Endodermal cell (in vitro differentiated cells): ENCODE results near the gene MS4A3. TPM values are rescaled to one million over a fixed set of nuclear protein-coding genes. Genes with fewer than 3 reads are reported as not detected.

Source experiments
- DNase-seq: peaks from one replicate; pipeline ENCODE4 v3.0.0-alpha.2; 2017
- H3K27ac ChIP-seq: 2 replicates; pipeline ENCODE4 v1.5.1; 2013; ENCODE audit warnings: mild to moderate bottlenecking, low read depth, low read length, moderate library complexity
- H3K27me3 ChIP-seq: 2 replicates; pipeline ENCODE4 v1.6.1; 2013; ENCODE audit warnings: mild to moderate bottlenecking, low read length, moderate library complexity; ENCODE audit not compliant: insufficient read depth, control insufficient read depth, poor library complexity, severe bottlenecking
- H3K36me3 ChIP-seq: 2 replicates; pipeline ENCODE4 v1.7.0; 2013; ENCODE audit warnings: mild to moderate bottlenecking, low read length, moderate library complexity; ENCODE audit not compliant: control insufficient read depth, insufficient read depth
- H3K4me1 ChIP-seq: one replicate; pipeline ENCODE4 v1.7.0; 2013; ENCODE audit warnings: low read length; ENCODE audit not compliant: control insufficient read depth, insufficient read depth
- H3K4me3 ChIP-seq: 2 replicates; pipeline ENCODE4 v1.5.1; 2013; ENCODE audit warnings: mild to moderate bottlenecking, low read length, moderate library complexity
- H3K9ac ChIP-seq: 2 replicates; pipeline ENCODE4 v1.6.1; 2013; ENCODE audit warnings: mild to moderate bottlenecking, low read length, moderate library complexity; ENCODE audit not compliant: poor library complexity, severe bottlenecking; ENCODE audit errors: extremely low read depth
- H3K9me3 ChIP-seq: 2 replicates; pipeline ENCODE4 v1.6.1; 2013; ENCODE audit warnings: mild to moderate bottlenecking, low read length, moderate library complexity; ENCODE audit not compliant: control insufficient read depth
- H3K27ac Mint-ChIP-seq: 2 replicates; pipeline ENCODE4 v1.8.0; 2020; ENCODE audit warnings: mixed read lengths
- H3K27me3 Mint-ChIP-seq: 2 replicates; pipeline ENCODE4 v1.8.0; 2021; ENCODE audit warnings: mild to moderate bottlenecking, mixed read lengths; ENCODE audit not compliant: insufficient read depth
- H3K36me3 Mint-ChIP-seq: 2 replicates; pipeline ENCODE4 v1.8.0; 2020; ENCODE audit warnings: low read depth, mixed read lengths
- H3K4me1 Mint-ChIP-seq: 2 replicates; pipeline ENCODE4 v1.8.0; 2020; ENCODE audit warnings: mixed read lengths
- H3K4me3 Mint-ChIP-seq: 2 replicates; pipeline ENCODE4 v1.8.0; 2020; ENCODE audit warnings: mild to moderate bottlenecking, moderate library complexity, mixed read lengths
- H3K9me3 Mint-ChIP-seq: 2 replicates; pipeline ENCODE4 v1.8.0; 2020; ENCODE audit warnings: mild to moderate bottlenecking, mixed read lengths
- WGBS, 2 experiments: methylation state at CpG; one replicate each; pipeline versions ENCODE4 v1.1.5 to v1.1.7; 2013; ENCODE audit warnings: missing lambda C conversion rate in 2 of 2, mixed read lengths in 1 of 2; ENCODE audit not compliant: insufficient coverage in 1 of 2, insufficient read length in 1 of 2; 5-methylcytosine and 5-hydroxymethylcytosine counted together
- total RNA-seq, 2 donors: library from RNA; stranded (reverse); fragmentation: NEBNext Ultra II Directional in 1 of 2; extraction: Animal tissue kit (Norgen Biotek cat#: 25700) in 1 of 2; gene quantifications; 2 replicates in 1 of 2; 3 replicates in 1 of 2; pipeline ENCODE4 v1.2.1, GENCODE V29; 2021
- TF ChIP-seq, protein P1 (sequence below): fragments of 200-600 bp; sonication (generic); conservative IDR thresholded peaks from 2 replicates; pipeline ENCODE4 v1.5.0; 2021; ENCODE audit warnings: antibody characterized with exemption, mild to moderate bottlenecking

Gene MS4A3
- total RNA-seq, 2 donors from 2014 or later = not detected

DNA sequence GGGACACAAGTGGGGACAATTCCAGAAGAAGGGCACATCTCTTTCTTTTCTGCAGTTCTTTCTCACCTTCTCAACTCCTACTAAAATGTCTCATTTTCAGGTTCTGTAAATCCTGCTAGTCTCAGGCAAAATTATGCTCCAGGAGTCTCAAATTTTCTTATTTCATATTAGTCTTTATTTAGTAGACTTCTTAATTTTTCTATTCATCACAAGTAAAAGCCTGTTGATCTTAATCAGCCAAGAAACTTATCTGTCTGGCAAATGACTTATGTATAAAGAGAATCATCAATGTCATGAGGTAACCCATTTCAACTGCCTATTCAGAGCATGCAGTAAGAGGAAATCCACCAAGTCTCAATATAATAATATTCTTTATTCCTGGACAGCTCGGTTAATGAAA, 31.9 kb downstream of the MS4A3 start, which contains the start of gene MS4A2:
MS4A2 (plus strand) TSS at position 301 of the 400 bp plus-strand sequence. CDS start 102 bp downstream, outside the sequence.
- no peak within 1 kb of the TSS for H3K4me3 ChIP-seq
- H3K9me3 ChIP-seq = no peaks in the 10 kb centered on the region
- no peaks in the 10 kb centered on the region for H3K4me1 ChIP-seq
- H3K27ac ChIP-seq = no peak within 1 kb of the TSS
- DNase-seq = no peak
- Mint-ChIP-seq H3K9me3 (no peaks in the 10 kb centered on the region), H3K27ac (no peak within 1 kb of the TSS), H3K27me3 (no peaks in the 10 kb centered on the region), H3K4me3 (no peak within 1 kb of the TSS), H3K4me1 (peaks cover 6% of the 10 kb centered on the region), H3K36me3 (no peaks in the 10 kb centered on the region)
- WGBS, 2 experiments = 100% methylated on average over 1 of the region's 1 CpG; no CpG with 5 or more reads in 1 of the 2 experiments
- TF ChIP-seq, protein P1, sequence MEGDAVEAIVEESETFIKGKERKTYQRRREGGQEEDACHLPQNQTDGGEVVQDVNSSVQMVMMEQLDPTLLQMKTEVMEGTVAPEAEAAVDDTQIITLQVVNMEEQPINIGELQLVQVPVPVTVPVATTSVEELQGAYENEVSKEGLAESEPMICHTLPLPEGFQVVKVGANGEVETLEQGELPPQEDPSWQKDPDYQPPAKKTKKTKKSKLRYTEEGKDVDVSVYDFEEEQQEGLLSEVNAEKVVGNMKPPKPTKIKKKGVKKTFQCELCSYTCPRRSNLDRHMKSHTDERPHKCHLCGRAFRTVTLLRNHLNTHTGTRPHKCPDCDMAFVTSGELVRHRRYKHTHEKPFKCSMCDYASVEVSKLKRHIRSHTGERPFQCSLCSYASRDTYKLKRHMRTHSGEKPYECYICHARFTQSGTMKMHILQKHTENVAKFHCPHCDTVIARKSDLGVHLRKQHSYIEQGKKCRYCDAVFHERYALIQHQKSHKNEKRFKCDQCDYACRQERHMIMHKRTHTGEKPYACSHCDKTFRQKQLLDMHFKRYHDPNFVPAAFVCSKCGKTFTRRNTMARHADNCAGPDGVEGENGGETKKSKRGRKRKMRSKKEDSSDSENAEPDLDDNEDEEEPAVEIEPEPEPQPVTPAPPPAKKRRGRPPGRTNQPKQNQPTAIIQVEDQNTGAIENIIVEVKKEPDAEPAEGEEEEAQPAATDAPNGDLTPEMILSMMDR = no peak
- no peaks in the 10 kb centered on the region for H3K27me3 ChIP-seq
- no peaks in the 10 kb centered on the region for H3K36me3 ChIP-seq
- H3K9ac ChIP-seq = no peak within 1 kb of the TSS

DNA sequence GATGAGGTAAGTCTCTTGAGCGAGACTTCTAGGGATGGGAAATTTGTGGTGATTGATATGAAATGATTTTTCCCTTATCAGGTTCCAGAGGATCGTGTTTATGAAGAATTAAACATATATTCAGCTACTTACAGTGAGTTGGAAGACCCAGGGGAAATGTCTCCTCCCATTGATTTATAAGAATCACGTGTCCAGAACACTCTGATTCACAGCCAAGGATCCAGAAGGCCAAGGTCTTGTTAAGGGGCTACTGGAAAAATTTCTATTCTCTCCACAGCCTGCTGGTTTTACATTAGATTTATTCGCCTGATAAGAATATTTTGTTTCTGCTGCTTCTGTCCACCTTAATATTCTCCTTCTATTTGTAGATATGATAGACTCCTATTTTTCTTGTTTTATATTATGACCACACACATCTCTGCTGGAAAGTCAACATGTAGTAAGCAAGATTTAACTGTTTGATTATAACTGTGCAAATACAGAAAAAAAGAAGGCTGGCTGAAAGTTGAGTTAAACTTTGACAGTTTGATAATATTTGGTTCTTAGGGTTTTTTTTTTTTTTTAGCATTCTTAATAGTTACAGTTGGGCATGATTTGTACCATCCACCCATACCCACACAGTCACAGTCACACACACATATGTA, 39.1 kb downstream of the MS4A3 start:
- Histone ChIP-seq H3K4me3 (no peak overlapping the region), H3K9me3 (no peaks in the 10 kb centered on the region), H3K36me3 (no peaks in the 10 kb centered on the region), H3K4me1 (no peaks in the 10 kb centered on the region), H3K9ac (no peak overlapping the region), H3K27me3 (no peaks in the 10 kb centered on the region), H3K27ac (no peak overlapping the region)
- Mint-ChIP-seq H3K36me3 (no peaks in the 10 kb centered on the region), H3K4me3 (no peak overlapping the region), H3K27me3 (no peaks in the 10 kb centered on the region), H3K4me1 (peaks cover 5% of the 10 kb centered on the region), H3K27ac (no peak overlapping the region), H3K9me3 (no peaks in the 10 kb centered on the region)
- 83 to 92% methylated on average over 2 to 4 of the region's 4 CpGs for WGBS, 2 experiments
- TF ChIP-seq, protein P1 = no peak
- DNase-seq = no peak

DNA sequence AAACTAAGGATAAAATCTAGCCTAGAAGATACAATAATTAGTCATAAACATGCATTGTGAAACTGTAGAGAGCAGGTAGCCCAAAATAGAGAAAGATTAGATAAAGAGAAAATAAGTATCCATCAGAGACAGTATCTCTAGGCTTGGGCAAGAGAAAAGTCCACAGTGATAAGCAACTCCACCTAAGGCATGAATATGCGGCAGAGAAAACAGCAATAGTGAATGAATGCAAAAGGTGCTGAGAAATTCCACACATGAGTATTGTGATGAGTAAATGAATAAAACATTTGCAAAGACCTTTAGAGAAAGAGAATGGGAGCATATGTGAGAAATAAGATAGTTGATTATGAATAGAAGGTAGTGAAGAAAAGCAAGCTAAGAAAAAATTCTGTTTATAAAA, 40.7 kb downstream of the MS4A3 start:
- no peak overlapping the region for H3K27ac Mint-ChIP-seq
- Histone ChIP-seq H3K27me3 (no peaks in the 10 kb centered on the region), H3K9ac (no peak overlapping the region), H3K4me3 (no peak overlapping the region), H3K9me3 (no peaks in the 10 kb centered on the region), H3K36me3 (no peaks in the 10 kb centered on the region), H3K27ac (no peak overlapping the region), H3K4me1 (no peaks in the 10 kb centered on the region)
- H3K27me3 Mint-ChIP-seq = no peaks in the 10 kb centered on the region
- H3K36me3 Mint-ChIP-seq = no peaks in the 10 kb centered on the region
- peaks cover 5% of the 10 kb centered on the region for H3K4me1 Mint-ChIP-seq
- H3K9me3 Mint-ChIP-seq = no peaks in the 10 kb centered on the region
- 89 to 100% methylated on average over 1 of the region's 1 CpG for WGBS, 2 experiments
- no peak overlapping the region for H3K4me3 Mint-ChIP-seq
- TF ChIP-seq, protein P1 = no peak
- no peak for DNase-seq
